Fibroblast of lung (primary cell): Measurements from ENCODE around the gene BMP3. TPM values are rescaled to one million over a fixed set of nuclear protein-coding genes. Genes with fewer than 3 reads are reported as not detected.

ENCODE experiments used
- DNase-seq, 2 donors: peaks; one replicate each; pipeline versions ENCODE4 v3.0.0 to v3.0.0-alpha.2; 2010; ENCODE audit warnings: low read depth in 2 of 2
- H2AFZ ChIP-seq: 2 replicates; pipeline ENCODE4 v1.5.1; 2012; ENCODE audit warnings: low read length, control low read depth, inconsistent platforms
- H3K27ac ChIP-seq: 2 replicates; pipeline ENCODE4 v1.5.1; 2011; ENCODE audit warnings: low read length, control low read depth; ENCODE audit not compliant: insufficient read depth
- H3K27me3 ChIP-seq: 2 replicates; pipeline ENCODE4 v1.5.1; 2011; ENCODE audit warnings: mild to moderate bottlenecking, low read length; ENCODE audit not compliant: control insufficient read depth, insufficient read depth
- H3K36me3 ChIP-seq: 2 replicates; pipeline ENCODE4 v1.5.1; 2011; ENCODE audit warnings: low read length; ENCODE audit not compliant: control insufficient read depth, insufficient read depth
- H3K4me1 ChIP-seq: 2 replicates; pipeline ENCODE4 v1.5.1; 2011; ENCODE audit warnings: low read length; ENCODE audit not compliant: control insufficient read depth, insufficient read depth; ENCODE audit errors: extremely low read depth
- H3K4me2 ChIP-seq: 2 replicates; pipeline ENCODE4 v1.5.1; 2011; ENCODE audit warnings: low read length, control low read depth; ENCODE audit not compliant: insufficient read depth; ENCODE audit errors: extremely low read depth
- H3K4me3 ChIP-seq, 4 experiments: fragments of 200-600 bp in 1 of 4; sonication (generic) in 1 of 4; replicated peaks in 1 of 4; 2 replicates each; pipeline ENCODE4 v1.5.1; 2011 to 2016; ENCODE audit warnings: low read length in 4 of 4, low read depth in 3 of 4, mild to moderate bottlenecking in 3 of 4, control low read depth in 2 of 4, inconsistent platforms in 1 of 4, mixed read lengths in 1 of 4; ENCODE audit not compliant: insufficient read depth in 1 of 4; ENCODE audit errors: control extremely low read depth in 1 of 4
- H3K79me2 ChIP-seq: 2 replicates; pipeline ENCODE4 v1.5.1; 2012; ENCODE audit warnings: mild to moderate bottlenecking, low read length, inconsistent platforms; ENCODE audit not compliant: control insufficient read depth, insufficient read depth
- H3K9ac ChIP-seq: 2 replicates; pipeline ENCODE4 v1.5.1; 2011; ENCODE audit warnings: mild to moderate bottlenecking, low read length, control low read depth; ENCODE audit not compliant: insufficient read depth
- H3K9me3 ChIP-seq: 2 replicates; pipeline ENCODE4 v1.5.1; 2012; ENCODE audit warnings: low read depth, low read length; ENCODE audit not compliant: control insufficient read depth, insufficient read depth
- H4K20me1 ChIP-seq: 2 replicates; pipeline ENCODE4 v1.5.1; 2011; ENCODE audit warnings: low read length; ENCODE audit not compliant: control insufficient read depth, insufficient read depth; ENCODE audit errors: extremely low read depth
- CTCF ChIP-seq, 2 donors: IDR thresholded peaks in 1 of 2; conservative IDR thresholded peaks in 1 of 2; 1 replicate in 1 of 2; 2 replicates in 1 of 2; pipeline ENCODE4 v1.5.1; 2011 to 2012; ENCODE audit warnings: low read length in 2 of 2, control low read depth in 1 of 2, inconsistent platforms in 1 of 2, low read depth in 1 of 2, mild to moderate bottlenecking in 1 of 2
- EZH2 ChIP-seq: IDR thresholded peaks from 2 replicates; pipeline ENCODE4 v1.5.1; 2012; ENCODE audit warnings: low read length, control low read depth, mild to moderate bottlenecking; ENCODE audit errors: missing control alignments
- polyA plus RNA-seq, 2 donors: library from polyadenylated mRNA; depleted of rRNA in 1 of 2; stranded (reverse) in 1 of 2; unstranded in 1 of 2; fragments of >200 nt; gene quantifications; 2 replicates each; pipeline ENCODE4 v1.2.1, GENCODE V29; 2011 to 2012; ENCODE audit warnings: missing spikeins in 1 of 2
- total RNA-seq: library from RNA; depleted of rRNA; stranded (reverse); fragments of >200 nt; gene quantifications from 2 replicates; pipeline ENCODE4 v1.2.1, GENCODE V29; 2014

BMP3 gene
- total and polyA plus RNA-seq, 2 donors (not counting 1 experiment from before 2014, with no cell fraction given) = 0.05 to 0.17 TPM

GRCh38 chr4:81049907-81050306 lies 19.4 kb downstream of the BMP3 start:
- Histone ChIP-seq H3K4me2 (no peak overlapping the region), H3K9ac (no peak overlapping the region), H3K9me3 (no peaks in the 10 kb centered on the region), H3K27me3 (peaks cover 4% of the 10 kb centered on the region), H3K79me2 (no peaks in the 10 kb centered on the region), H4K20me1 (no peaks in the 10 kb centered on the region), H3K36me3 (no peaks in the 10 kb centered on the region), H3K27ac (no peak overlapping the region), H3K4me3 (no peak overlapping the region), H2AFZ (no peak overlapping the region), H3K4me1 (no peaks in the 10 kb centered on the region)
- DNase-seq = no peak
- TF ChIP-seq CTCF (conservative IDR thresholded peaks at IDR 0.05 in 1 of 2, IDR thresholded peaks at IDR 0.05 in 1 of 2; ENCODE audit: low read depth in 1 of 2, low read length in 2 of 2) (no peak), EZH2 (no peak)

- H3K9me3 ChIP-seq = no peaks in the 10 kb centered on the region
- H3K27ac ChIP-seq = no peak overlapping the region
- H3K4me1 ChIP-seq = no peaks in the 10 kb centered on the region
- no peak overlapping the region for H2AFZ ChIP-seq
- no peaks in the 10 kb centered on the region for H4K20me1 ChIP-seq
- no peak overlapping the region for H3K4me2 ChIP-seq
- H3K79me2 ChIP-seq = no peaks in the 10 kb centered on the region
- H3K9ac ChIP-seq = no peak overlapping the region
- no peaks in the 10 kb centered on the region for H3K36me3 ChIP-seq
- H3K27me3 ChIP-seq = peaks cover 4% of the 10 kb centered on the region
- peak; percentile 49 to 76 for DNase-seq
- no peak overlapping the region for H3K4me3 ChIP-seq
- no peak for TF ChIP-seq EZH2
- peak; percentile 86 to 88 for TF ChIP-seq CTCF (conservative IDR thresholded peaks at IDR 0.05 in 1 of 2, IDR thresholded peaks at IDR 0.05 in 1 of 2; ENCODE audit: low read depth in 1 of 2, low read length in 2 of 2)
These were observed 21.9 kb downstream of the BMP3 start for GRCh38 chr4:81052119-81053068.

DNA sequence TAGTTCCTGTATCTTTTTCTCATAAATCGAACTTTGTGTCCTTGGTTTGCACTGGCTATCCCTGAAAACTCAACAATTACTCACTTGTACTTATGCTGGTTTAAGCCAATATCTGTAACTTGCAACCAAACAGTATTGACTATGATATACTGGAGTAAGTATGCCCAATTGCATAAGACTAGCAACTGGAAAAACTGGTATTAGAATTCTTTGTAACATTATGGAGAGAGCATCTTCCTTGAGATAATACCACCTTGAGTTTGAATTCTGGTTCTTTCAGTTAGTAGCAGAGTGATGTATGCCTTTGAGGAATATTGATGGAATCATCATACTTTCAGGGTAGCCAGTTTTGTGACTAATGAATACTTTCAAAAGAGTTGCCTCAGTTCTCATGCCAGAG lies 28.1 kb downstream of the BMP3 start:
- Histone ChIP-seq H3K4me1 (no peaks in the 10 kb centered on the region), H4K20me1 (no peaks in the 10 kb centered on the region), H3K27ac (no peak overlapping the region), H3K4me3 (no peak overlapping the region), H3K9ac (no peak overlapping the region), H3K4me2 (no peak overlapping the region), H3K27me3 (no peaks in the 10 kb centered on the region), H2AFZ (no peak overlapping the region), H3K9me3 (no peaks in the 10 kb centered on the region), H3K79me2 (no peaks in the 10 kb centered on the region), H3K36me3 (no peaks in the 10 kb centered on the region)
- DNase-seq = no peak
- TF ChIP-seq CTCF (conservative IDR thresholded peaks at IDR 0.05 in 1 of 2, IDR thresholded peaks at IDR 0.05 in 1 of 2; ENCODE audit: low read depth in 1 of 2, low read length in 2 of 2) (no peak), EZH2 (no peak)
